Measurements from ENCODE around the gene MRGPRE. TPM values are rescaled to one million over a fixed set of nuclear protein-coding genes. Genes with fewer than 3 reads are reported as not detected.

Gene MRGPRE
- total RNA-seq, 1 experiment from 2014 or later: not detected

- Histone ChIP-seq H3K27ac (no peak overlapping the region), H3K79me2 (ENCODE audit: low read depth) (no peaks in the 10 kb centered on the region), H4K20me1 (ENCODE audit: insufficient read depth) (no peaks in the 10 kb centered on the region), H3K9me2 (ENCODE audit: insufficient read depth) (no peaks in the 10 kb centered on the region), H3K4me3 (no peak overlapping the region), H3K9me3 (ENCODE audit: insufficient read depth, low read depth) (no peaks in the 10 kb centered on the region), H3K4me1 (replicated peaks; ENCODE audit: insufficient read depth) (no peaks in the 10 kb centered on the region), H3K27me3 (ENCODE audit: insufficient read depth, low read depth) (0 out of 2 replicates have a peak, but pooled peaks cover 6% of the 10 kb centered on the region), H3K4me2 (no peak overlapping the region), H3F3A (ENCODE audit: insufficient read depth, low read depth) (no peaks in the 10 kb centered on the region), H3K36me3 (ENCODE audit: low read depth) (no peaks in the 10 kb centered on the region), H2AFZ (no peak overlapping the region)
- intact Hi-C loops (cut with micrococcal nuclease; ENCODE audit: unreplicated experiment): no loop called here
- TF ChIP-seq EZH2 (IDR thresholded peaks at IDR 0.05; ENCODE audit: low read depth) (no peak), CTCF (conservative IDR thresholded peaks at IDR 0.05) (no peak)
- ChIA-PET POLR2A (ENCODE audit: unreplicated experiment) (no interaction called here), CTCF (no interaction called here)
- BruUV-seq (replicated peaks): no TSS peak
- no peak for DNase-seq
Observed at GRCh38 chr11:3180869-3181268, 51.3 kb downstream of the MRGPRE start.

- no peaks in the 10 kb centered on the region for H3K9me2 ChIP-seq (ENCODE audit: insufficient read depth)
- CTCF ChIA-PET: no interaction called here
- TF ChIP-seq EZH2 (IDR thresholded peaks at IDR 0.05; ENCODE audit: low read depth) (no peak), CTCF (conservative IDR thresholded peaks at IDR 0.05) (no peak)
- H4K20me1 ChIP-seq (ENCODE audit: insufficient read depth): no peaks in the 10 kb centered on the region
- no peaks in the 10 kb centered on the region for H3K36me3 ChIP-seq (ENCODE audit: low read depth)
- no TSS peak for BruUV-seq (replicated peaks)
- H3K79me2 ChIP-seq (ENCODE audit: low read depth): no peaks in the 10 kb centered on the region
- H3K27me3 ChIP-seq (ENCODE audit: insufficient read depth, low read depth): no peaks in the 10 kb centered on the region
- POLR2A ChIA-PET (ENCODE audit: unreplicated experiment): no interaction called here
- no peak for DNase-seq
- H3K4me3 ChIP-seq: no peak overlapping the region
- intact Hi-C loops (cut with micrococcal nuclease; ENCODE audit: unreplicated experiment): no loop called here
- H3K4me1 ChIP-seq (replicated peaks; ENCODE audit: insufficient read depth): no peaks in the 10 kb centered on the region
- no peak overlapping the region for H2AFZ ChIP-seq
- H3K27ac ChIP-seq: no peak overlapping the region
- H3K9me3 ChIP-seq (ENCODE audit: insufficient read depth, low read depth): no peaks in the 10 kb centered on the region
- H3F3A ChIP-seq (ENCODE audit: insufficient read depth, low read depth): no peaks in the 10 kb centered on the region
- no peak overlapping the region for H3K4me2 ChIP-seq
Observed at GRCh38 chr11:3178349-3178748, 53.9 kb downstream of the MRGPRE start.

- Histone ChIP-seq H3K27ac (no peak overlapping the region), H3K4me1 (replicated peaks; ENCODE audit: insufficient read depth) (no peaks in the 10 kb centered on the region), H3K79me2 (ENCODE audit: low read depth) (no peaks in the 10 kb centered on the region), H3K27me3 (ENCODE audit: insufficient read depth, low read depth) (no peaks in the 10 kb centered on the region), H3K4me3 (no peak overlapping the region), H3K9me2 (ENCODE audit: insufficient read depth) (no peaks in the 10 kb centered on the region), H3K9me3 (ENCODE audit: insufficient read depth, low read depth) (no peaks in the 10 kb centered on the region), H3K36me3 (ENCODE audit: low read depth) (no peaks in the 10 kb centered on the region), H3K4me2 (no peak overlapping the region), H2AFZ (no peak overlapping the region), H4K20me1 (ENCODE audit: insufficient read depth) (no peaks in the 10 kb centered on the region), H3F3A (ENCODE audit: insufficient read depth, low read depth) (no peaks in the 10 kb centered on the region)
- POLR2A ChIA-PET (ENCODE audit: unreplicated experiment): no interaction called here
- no peak for DNase-seq
- TF ChIP-seq CTCF (conservative IDR thresholded peaks at IDR 0.05): no peak
- TF ChIP-seq EZH2 (IDR thresholded peaks at IDR 0.05; ENCODE audit: low read depth): no peak
- no TSS peak for BruUV-seq (replicated peaks)
- intact Hi-C loops (cut with micrococcal nuclease; ENCODE audit: unreplicated experiment): no loop called here
- CTCF ChIA-PET: no interaction called here
Observed at GRCh38 chr11:3177931-3178330, 54.3 kb downstream of the MRGPRE start.

Other genes with a start within 250 kb of the MRGPRE start
- 73.3 and 86.7 TPM in 2 replicates for gene NAP1L4, start 240.1 kb downstream of the MRGPRE start, total RNA-seq (2021)
- gene CARS1, start 175.0 kb downstream of the MRGPRE start, total RNA-seq (2021): 58.4 and 78.8 TPM in 2 replicates
- gene OSBPL5, start 67.1 kb downstream of the MRGPRE start, total RNA-seq (2021): 6.4 and 8.8 TPM in 2 replicates
- not detected in 2 replicates for gene MRGPRG, start 13.6 kb downstream of the MRGPRE start, total RNA-seq (2021)
- gene ZNF195, start 146.7 kb upstream of the MRGPRE start, total RNA-seq (2021): 11.4 and 13.4 TPM in 2 replicates

Measured in PC-9 (cell line).